ENCODE results near the gene ALK. TPM values are rescaled to one million over a fixed set of nuclear protein-coding genes. Genes with fewer than 3 reads are reported as not detected.
"Not testable (repeated sequence)": the region's sequence is repeated elsewhere in the genome, so short reads cannot be mapped to it uniquely, and the experiment has no call there.

ALK gene
- total RNA-seq, 1 experiment from 2014 or later, result 14.7 TPM

GRCh38 chr2:29259221-29259620 lies 662.2 kb downstream of the ALK start:
- no peak for DNase-seq (ENCODE audit: low spot score)
- Histone ChIP-seq H3K27ac (ENCODE audit: low read depth, low read length, poor library complexity, severe bottlenecking) (no peak overlapping the region), H3K36me3 (ENCODE audit: insufficient read depth, low read length, poor library complexity, severe bottlenecking) (no peaks in the 10 kb centered on the region), H3K9me3 (ENCODE audit: low read depth, low read length, poor library complexity, severe bottlenecking) (no peaks in the 10 kb centered on the region), H3K27me3 (replicated peaks; ENCODE audit: insufficient read depth, low read depth, low read length, poor library complexity) (no peaks in the 10 kb centered on the region), H3K4me1 (ENCODE audit: insufficient read depth, low read length, poor library complexity, severe bottlenecking) (peaks cover 19% of the 10 kb centered on the region), H3K4me3 (ENCODE audit: low read depth, low read length, poor library complexity, severe bottlenecking) (no peak overlapping the region)
- no TSS peak for BruUV-seq (replicated peaks)
- ChIA-PET POLR2A (ENCODE audit: low non-redundant PET) (no interaction called here), CTCF (no interaction called here)
- TF ChIP-seq CTCF (conservative IDR thresholded peaks at IDR 0.05; ENCODE audit: low read depth, low read length) (no peak), EZH2 (IDR thresholded peaks at IDR 0.05; ENCODE audit: borderline replicate concordance, low read depth, low read length, poor library complexity, severe bottlenecking) (no peak)
- intact Hi-C loops (cut with micrococcal nuclease; ENCODE audit: unreplicated experiment), result no loop called here

GRCh38 chr2:29255004-29255403 lies 666.4 kb downstream of the ALK start:
- ChIA-PET CTCF (no interaction called here), POLR2A (ENCODE audit: low non-redundant PET) (no interaction called here)
- Histone ChIP-seq H3K36me3 (ENCODE audit: insufficient read depth, low read length, poor library complexity, severe bottlenecking) (no peaks in the 10 kb centered on the region), H3K27me3 (replicated peaks; ENCODE audit: insufficient read depth, low read depth, low read length, poor library complexity) (no peaks in the 10 kb centered on the region), H3K4me1 (ENCODE audit: insufficient read depth, low read length, poor library complexity, severe bottlenecking) (peaks cover 4% of the 10 kb centered on the region), H3K27ac (ENCODE audit: low read depth, low read length, poor library complexity, severe bottlenecking) (no peak overlapping the region), H3K4me3 (ENCODE audit: low read depth, low read length, poor library complexity, severe bottlenecking) (no peak overlapping the region), H3K9me3 (ENCODE audit: low read depth, low read length, poor library complexity, severe bottlenecking) (no peaks in the 10 kb centered on the region)
- no peak for TF ChIP-seq EZH2 (IDR thresholded peaks at IDR 0.05; ENCODE audit: borderline replicate concordance, low read depth, low read length, poor library complexity, severe bottlenecking)
- no peak for TF ChIP-seq CTCF (conservative IDR thresholded peaks at IDR 0.05; ENCODE audit: low read depth, low read length)
- BruUV-seq (replicated peaks), result no TSS peak
- intact Hi-C loops (cut with micrococcal nuclease; ENCODE audit: unreplicated experiment), result no loop called here
- no peak for DNase-seq (ENCODE audit: low spot score)

- H3K36me3 ChIP-seq (ENCODE audit: insufficient read depth, low read length, poor library complexity, severe bottlenecking); BruUV-seq (replicated peaks); DNase-seq (ENCODE audit: low spot score); H3K27ac ChIP-seq (ENCODE audit: low read depth, low read length, poor library complexity, severe bottlenecking); H3K27me3 ChIP-seq (replicated peaks; ENCODE audit: insufficient read depth, low read depth, low read length, poor library complexity); POLR2A ChIA-PET (ENCODE audit: low non-redundant PET); H3K4me3 ChIP-seq (ENCODE audit: low read depth, low read length, poor library complexity, severe bottlenecking); H3K9me3 ChIP-seq (ENCODE audit: low read depth, low read length, poor library complexity, severe bottlenecking); CTCF ChIA-PET: not testable (repeated sequence)
- intact Hi-C loops (cut with micrococcal nuclease; ENCODE audit: unreplicated experiment), result loop anchor here (5.0 kb wide), 1 partner anchor 996 kb away; no protein-coding TSS in a partner anchor
- H3K4me1 ChIP-seq (ENCODE audit: insufficient read depth, low read length, poor library complexity, severe bottlenecking), result peaks cover 17% of the 10 kb centered on the region
Measured at GRCh38 chr2:29253495-29254275, 667.7 kb downstream of the ALK start.

GRCh38 chr2:29253026-29253425 lies 668.4 kb downstream of the ALK start:
- ChIA-PET POLR2A (ENCODE audit: low non-redundant PET) (no interaction called here), CTCF (no interaction called here)
- peaks cover 17% of the 10 kb centered on the region for H3K4me1 ChIP-seq (ENCODE audit: insufficient read depth, low read length, poor library complexity, severe bottlenecking)
- no peaks in the 10 kb centered on the region for H3K9me3 ChIP-seq (ENCODE audit: low read depth, low read length, poor library complexity, severe bottlenecking)
- H3K27me3 ChIP-seq (replicated peaks; ENCODE audit: insufficient read depth, low read depth, low read length, poor library complexity), result no peaks in the 10 kb centered on the region
- no peak overlapping the region for H3K4me3 ChIP-seq (ENCODE audit: low read depth, low read length, poor library complexity, severe bottlenecking)
- intact Hi-C loops (cut with micrococcal nuclease; ENCODE audit: unreplicated experiment), result loop anchor here (5.0 kb wide), 1 partner anchor 996 kb away; no protein-coding TSS in a partner anchor
- no peaks in the 10 kb centered on the region for H3K36me3 ChIP-seq (ENCODE audit: insufficient read depth, low read length, poor library complexity, severe bottlenecking)
- H3K27ac ChIP-seq (ENCODE audit: low read depth, low read length, poor library complexity, severe bottlenecking), result no peak overlapping the region
- no peak for TF ChIP-seq EZH2 (IDR thresholded peaks at IDR 0.05; ENCODE audit: borderline replicate concordance, low read depth, low read length, poor library complexity, severe bottlenecking)
- TF ChIP-seq CTCF (conservative IDR thresholded peaks at IDR 0.05; ENCODE audit: low read depth, low read length), result no peak
- no peak for DNase-seq (ENCODE audit: low spot score)
- BruUV-seq (replicated peaks), result no TSS peak

Data from A673 (cell line).